HepG2 (cell line): Measurements from ENCODE around the gene MAFF. TPM values are rescaled to one million over a fixed set of nuclear protein-coding genes. Genes with fewer than 3 reads are reported as not detected.
A peak's percentile ranks its signal among the peaks of the same experiment; 100 is the strongest.

Experiments
- ATAC-seq: fragments of 200-7000 bp; cut with Tn5 transposase; 3 replicates; pipeline ENCODE4 v1.9.1; 2020; ENCODE audit warnings: mild to moderate bottlenecking, moderate library complexity
- BruUV-seq: library from RNA; stranded (reverse); fragments of 400-500 nt; replicated peaks from 2 replicates; lab custom pipeline; 2021; lab: Mats Ljungman, UMichigan
- CTCF ChIA-PET: fragments of 300-600 bp; formaldehyde crosslinking; extraction: SDS; loops from one replicate; lab custom pipeline; 2021; ENCODE audit warnings: low total read pairs, inconsistent platforms, low intra/inter-chr PET ratio; lab: Yijun Ruan, JAX
- POLR2A ChIA-PET: fragments of 350-600 bp; sonication (Branson Sonifier 250); formaldehyde crosslinking; loops from one replicate; lab custom pipeline; 2020; ENCODE audit warnings: antibody characterized with exemption, inconsistent platforms; lab: Yijun Ruan, JAX
- DNase-seq: peaks from one replicate; pipeline ENCODE4 v3.0.0-alpha.2; 2015; ENCODE audit warnings: low spot score
- FAIRE-seq: peaks from 3 replicates; lab custom pipeline; 2011; peaks lifted over from hg19 to GRCh38; lab: Jason Lieb, UNC
- H2AFZ ChIP-seq: one replicate; pipeline ENCODE4 v1.6.1; 2011; ENCODE audit warnings: low read length, inconsistent platforms
- H3K27ac ChIP-seq: fragments of 300-600 bp; 3 replicates; pipeline ENCODE4 v1.8.0; 2011; ENCODE audit warnings: mixed run types, mild to moderate bottlenecking, mixed read lengths, low read length, inconsistent platforms; ENCODE audit not compliant: insufficient read depth; ENCODE audit errors: extremely low read length
- H3K27me3 ChIP-seq, 2 experiments: fragments of 200-600 bp in 1 of 2; 2 replicates in 1 of 2; 3 replicates in 1 of 2; pipeline versions ENCODE4 v1.6.0 to v1.8.0; 2011; ENCODE audit warnings: low read length in 2 of 2, mild to moderate bottlenecking in 2 of 2, moderate library complexity in 2 of 2, inconsistent platforms in 1 of 2; ENCODE audit not compliant: insufficient read depth in 2 of 2, control insufficient read depth in 1 of 2
- H3K36me3 ChIP-seq, 2 experiments: fragments of 200-600 bp in 1 of 2; replicated peaks in 1 of 2; 2 replicates in 1 of 2; 3 replicates in 1 of 2; pipeline versions ENCODE4 v1.5.1 to v1.8.0; 2011; ENCODE audit warnings: low read length in 2 of 2, inconsistent platforms in 1 of 2; ENCODE audit not compliant: insufficient read depth in 2 of 2, control insufficient read depth in 1 of 2
- H3K4me1 ChIP-seq: 2 replicates; pipeline ENCODE4 v1.5.1; 2012; ENCODE audit warnings: low read length, inconsistent platforms; ENCODE audit not compliant: insufficient read depth
- H3K4me2 ChIP-seq: 2 replicates; pipeline ENCODE4 v1.6.0; 2011; ENCODE audit warnings: low read depth, low read length, inconsistent platforms
- H3K4me3 ChIP-seq, 3 experiments: fragments of 200-600 bp in 1 of 3; sonication (generic), shearing (Covaris generic) in 1 of 3; replicated peaks in 1 of 3; 2 replicates each; pipeline ENCODE4 v1.5.1; 2011 to 2016; ENCODE audit warnings: low read length in 3 of 3, inconsistent platforms in 2 of 3, low read depth in 2 of 3, mild to moderate bottlenecking in 2 of 3, control low read depth in 1 of 3, mixed read lengths in 1 of 3; ENCODE audit not compliant: insufficient read depth in 1 of 3
- H3K79me2 ChIP-seq: one replicate; pipeline ENCODE4 v1.6.1; 2011; ENCODE audit warnings: low read length, inconsistent platforms; ENCODE audit not compliant: insufficient read depth
- H3K9ac ChIP-seq: 2 replicates; pipeline ENCODE4 v1.6.0; 2011; ENCODE audit warnings: mild to moderate bottlenecking, low read depth, low read length, inconsistent platforms; ENCODE audit not compliant: insufficient read depth
- H3K9me3 ChIP-seq: 2 replicates; pipeline ENCODE4 v1.5.1; 2012; ENCODE audit warnings: mild to moderate bottlenecking, low read length
- H4K20me1 ChIP-seq: 2 replicates; pipeline ENCODE4 v1.6.0; 2011; ENCODE audit warnings: inconsistent platforms, mild to moderate bottlenecking, low read length, moderate library complexity; ENCODE audit not compliant: insufficient read depth
- ATF1 ChIP-seq: IDR thresholded peaks from 2 replicates; pipeline ENCODE4 v1.6.1; 2016; ENCODE audit warnings: mild to moderate bottlenecking, control low read depth
- MXI1 ChIP-seq: IDR thresholded peaks from 3 replicates; pipeline ENCODE4 v1.6.1; 2012; ENCODE audit warnings: low read depth, low read length, inconsistent platforms, borderline replicate concordance
- ZBTB10 ChIP-seq: sonication (generic); formaldehyde crosslinking; IDR thresholded peaks from 2 replicates; pipeline ENCODE4 v1.4.0; 2020; ENCODE audit warnings: missing genetic modification reagents, borderline replicate concordance
- ZFY ChIP-seq: sonication (generic); formaldehyde crosslinking; IDR thresholded peaks from 2 replicates; pipeline ENCODE4 v1.4.0; 2020; ENCODE audit warnings: missing genetic modification reagents
- ZNF253 ChIP-seq: sonication (generic); formaldehyde crosslinking; IDR thresholded peaks from 2 replicates; pipeline ENCODE4 v1.8.0; 2022; ENCODE audit warnings: mild to moderate bottlenecking, missing genetic modification reagents, borderline replicate concordance
- ZNF263 ChIP-seq: sonication (generic); formaldehyde crosslinking; IDR thresholded peaks from 2 replicates; pipeline ENCODE4 v1.4.0; 2020; ENCODE audit warnings: missing genetic modification reagents
- ZNF747 ChIP-seq: sonication (generic); formaldehyde crosslinking; IDR thresholded peaks from 2 replicates; pipeline ENCODE4 v1.8.1; 2023; ENCODE audit warnings: missing genetic modification reagents, mild to moderate bottlenecking, borderline replicate concordance
- ZNF772 ChIP-seq: sonication (generic); formaldehyde crosslinking; IDR thresholded peaks from 2 replicates; pipeline ENCODE4 v1.5.0; 2020; ENCODE audit warnings: mild to moderate bottlenecking, missing genetic modification reagents
- WGBS: methylation state at CpG from one replicate; pipeline ENCODE4 v1.1.6; 2017; ENCODE audit warnings: low lambda C conversion rate; 5-methylcytosine and 5-hydroxymethylcytosine counted together
- in situ Hi-C: cut with HindIII; loops from 2 replicates; pipeline ENCODE4 v1.10.0; 2017; ENCODE audit warnings: low pct_unique_long_range_greater_than_20kb; ENCODE audit not compliant: extremely low pct_ligation_motif_present
- intact Hi-C: fragments of 100-400 bp; cut with micrococcal nuclease; formaldehyde crosslinking; loops from one replicate; pipeline ENCODE4 v1.10.0; 2022; ENCODE audit not compliant: unreplicated experiment
- polyA plus RNA-seq, 8 experiments: library from polyadenylated mRNA; depleted of rRNA in 3 of 8; stranded (reverse) in 7 of 8; unstranded in 1 of 8; fragments of >200 nt; fragmentation: Illumina TruSeq in 4 of 8; extraction: Trizol in 4 of 8; gene quantifications; 2 replicates each; pipeline versions ENCODE4 v1.2.1 to v1.2.3, GENCODE V29; 2011 to 2016; ENCODE audit warnings: low read depth in 4 of 8, missing spikeins in 1 of 8, mixed read lengths in 1 of 8; ENCODE audit not compliant: insufficient read depth in 1 of 8
- total RNA-seq, 5 experiments: library from RNA; depleted of rRNA; stranded (reverse); fragments of >200 nt; fragmentation: Illumina TruSeq; extraction: Trizol; gene quantifications; 2 replicates each; pipeline ENCODE4 v1.2.3, GENCODE V29; 2016; ENCODE audit warnings: low read depth in 1 of 5
- TF ChIP-seq, protein P1 (sequence below): IDR thresholded peaks from 2 replicates; pipeline ENCODE4 v1.6.1; 2016; ENCODE audit warnings: mild to moderate bottlenecking
- TF ChIP-seq, protein P2 (sequence below), 2 experiments: sonication (generic) in 1 of 2; formaldehyde crosslinking in 1 of 2; IDR thresholded peaks; 2 replicates each; pipeline versions ENCODE4 v1.5.1 to v1.6.1; 2011 to 2020; ENCODE audit warnings: borderline replicate concordance in 1 of 2, low read depth in 1 of 2, low read length in 1 of 2, mild to moderate bottlenecking in 1 of 2, missing genetic modification reagents in 1 of 2, moderate library complexity in 1 of 2

MAFF gene
- total and polyA plus RNA-seq, 2 of the 13 experiments (the other 11 are each of a cell fraction or from before 2014, with no cell fraction given) = 5.4 to 14.3 TPM

- WGBS = 79% methylated on average over 9 of the region's 10 CpGs
- FAIRE-seq = no peak
- in situ Hi-C loops (no loop called here), intact Hi-C loops (no loop called here)
- TF ChIP-seq ZNF747 (CRISPR knock-in tag) (no peak), ZNF772 (CRISPR knock-in tag) (0 out of 2 replicates have a peak, but pooled peaks have one; percentile 22), MXI1 (no peak)
- ChIA-PET POLR2A (interaction anchor here (0.8 to 1.6 kb wide), 3 partner anchors 10 to 109 kb away, joined by 3 to 13 read pairs (median 4); partner anchors contain the start of genes BAIAP2L2 and MAFF), CTCF (no interaction called here)
- Histone ChIP-seq H3K9me3 (no peaks in the 10 kb centered on the region), H3K9ac (no peak overlapping the region), H3K4me3 (no peak overlapping the region), H4K20me1 (no peaks in the 10 kb centered on the region), H3K27ac (no peak overlapping the region), H3K4me1 (peaks cover 23% of the 10 kb centered on the region), H3K36me3 (peaks cover 1 to 14% of the 10 kb centered on the region in 2 experiments; a peak in 2 of 5 replicates), H3K4me2 (no peak overlapping the region), H3K27me3 (no peaks in the 10 kb centered on the region), H3K79me2 (no peaks in the 10 kb centered on the region), H2AFZ (no peak overlapping the region)
- no peak for ATAC-seq
- no peak for DNase-seq
- no TSS peak for BruUV-seq
Observed at GRCh38 chr22:38219632-38220031, 17.8 kb downstream of the MAFF start.

- no TSS peak for BruUV-seq
- TF ChIP-seq ZBTB10 (no peak), ZFY (CRISPR knock-in tag) (no peak), ZNF263 (CRISPR knock-in tag) (no peak), ZNF253 (CRISPR knock-in tag) (no peak), ATF1 (CRISPR knock-in tag) (no peak)
- TF ChIP-seq, protein P1, sequence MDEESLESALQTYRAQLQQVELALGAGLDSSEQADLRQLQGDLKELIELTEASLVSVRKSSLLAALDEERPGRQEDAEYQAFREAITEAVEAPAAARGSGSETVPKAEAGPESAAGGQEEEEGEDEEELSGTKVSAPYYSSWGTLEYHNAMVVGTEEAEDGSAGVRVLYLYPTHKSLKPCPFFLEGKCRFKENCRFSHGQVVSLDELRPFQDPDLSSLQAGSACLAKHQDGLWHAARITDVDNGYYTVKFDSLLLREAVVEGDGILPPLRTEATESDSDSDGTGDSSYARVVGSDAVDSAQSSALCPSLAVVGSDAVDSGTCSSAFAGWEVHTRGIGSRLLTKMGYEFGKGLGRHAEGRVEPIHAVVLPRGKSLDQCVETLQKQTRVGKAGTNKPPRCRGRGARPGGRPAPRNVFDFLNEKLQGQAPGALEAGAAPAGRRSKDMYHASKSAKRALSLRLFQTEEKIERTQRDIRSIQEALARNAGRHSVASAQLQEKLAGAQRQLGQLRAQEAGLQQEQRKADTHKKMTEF (CRISPR knock-in tag) = no peak
- TF ChIP-seq, protein P2, sequence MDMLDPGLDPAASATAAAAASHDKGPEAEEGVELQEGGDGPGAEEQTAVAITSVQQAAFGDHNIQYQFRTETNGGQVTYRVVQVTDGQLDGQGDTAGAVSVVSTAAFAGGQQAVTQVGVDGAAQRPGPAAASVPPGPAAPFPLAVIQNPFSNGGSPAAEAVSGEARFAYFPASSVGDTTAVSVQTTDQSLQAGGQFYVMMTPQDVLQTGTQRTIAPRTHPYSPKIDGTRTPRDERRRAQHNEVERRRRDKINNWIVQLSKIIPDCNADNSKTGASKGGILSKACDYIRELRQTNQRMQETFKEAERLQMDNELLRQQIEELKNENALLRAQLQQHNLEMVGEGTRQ (IDR thresholded peaks at IDR 0.05; ENCODE audit: low read depth, low read length) = no peak
- TF ChIP-seq, protein P2 (CRISPR knock-in tag; IDR thresholded peaks at IDR 0.05; ENCODE audit: borderline replicate concordance) = no peak
Observed at GRCh38 chr22:38220163-38220562, 18.4 kb downstream of the MAFF start.

More at GRCh38 chr22:38220163-38220562, 18.4 kb downstream of the MAFF start:
- Histone ChIP-seq H3K4me3 (no peak overlapping the region), H3K9me3 (no peaks in the 10 kb centered on the region), H3K4me2 (no peak overlapping the region), H3K4me1 (peaks cover 23% of the 10 kb centered on the region), H3K9ac (no peak overlapping the region), H2AFZ (no peak overlapping the region), H3K27me3 (no peaks in the 10 kb centered on the region), H3K36me3 (peaks cover 0 to 13% of the 10 kb centered on the region in 2 experiments; a peak in 3 of 5 replicates), H3K27ac (no peak overlapping the region), H3K79me2 (no peaks in the 10 kb centered on the region), H4K20me1 (no peaks in the 10 kb centered on the region)
- intact Hi-C loops = no loop called here
- 95% methylated on average over 7 of the region's 8 CpGs for WGBS
- DNase-seq (no peak), ATAC-seq (no peak), FAIRE-seq (no peak)
- in situ Hi-C loops = no loop called here
- POLR2A ChIA-PET = interaction anchor here (0.8 kb wide), 1 partner anchor 19 kb away, joined by 3 read pairs; the partner anchor contains the start of gene MAFF
- CTCF ChIA-PET = no interaction called here
